GM23338 (cell line): ENCODE data around the gene PDXDC1.
"Not testable (repeated sequence)": the region's sequence is repeated elsewhere in the genome, so short reads cannot be mapped to it uniquely, and the experiment has no call there.

Experiments
- EZH2 ChIP-seq: fragments of 200-600 bp; sonication (generic); IDR thresholded peaks from one replicate; pipeline ENCODE4 v1.8.0; 2017; ENCODE audit warnings: antibody characterized with exemption, mild to moderate bottlenecking, low read depth; ENCODE audit not compliant: unreplicated experiment
- EZH2phosphoT487 ChIP-seq: fragments of 200-600 bp; sonication (generic); IDR thresholded peaks from one replicate; pipeline ENCODE4 v1.8.1; 2018; ENCODE audit warnings: antibody characterized with exemption; ENCODE audit not compliant: unreplicated experiment
- JUNB ChIP-seq: IDR thresholded peaks from one replicate; pipeline ENCODE4 v1.6.1; 2016; ENCODE audit warnings: antibody characterized with exemption; ENCODE audit not compliant: unreplicated experiment
- POLR2AphosphoS5 ChIP-seq: IDR thresholded peaks from 2 replicates; pipeline ENCODE4 v1.6.1; 2016; ENCODE audit warnings: antibody characterized with exemption, low read depth
- REST ChIP-seq: IDR thresholded peaks from one replicate; pipeline ENCODE4 v1.6.1; 2018; ENCODE audit warnings: antibody characterized with exemption; ENCODE audit not compliant: unreplicated experiment
- STAT1 ChIP-seq: IDR thresholded peaks from one replicate; pipeline ENCODE4 v1.6.1; 2016; ENCODE audit warnings: antibody characterized with exemption; ENCODE audit not compliant: unreplicated experiment
- TF ChIP-seq, protein P1 (sequence below), 2 experiments: fragments of 200-600 bp in 1 of 2; sonication (generic) in 1 of 2; conservative IDR thresholded peaks; 2 replicates each; pipeline versions ENCODE4 v1.5.1 to v1.6.1; 2016 to 2017; ENCODE audit warnings: antibody characterized with exemption in 2 of 2, low read depth in 2 of 2, mild to moderate bottlenecking in 2 of 2, moderate library complexity in 1 of 2
- TF ChIP-seq, protein P2 (sequence below): IDR thresholded peaks from 2 replicates; pipeline ENCODE4 v1.6.1; 2016; ENCODE audit warnings: antibody characterized with exemption

- TF ChIP-seq, protein P1, sequence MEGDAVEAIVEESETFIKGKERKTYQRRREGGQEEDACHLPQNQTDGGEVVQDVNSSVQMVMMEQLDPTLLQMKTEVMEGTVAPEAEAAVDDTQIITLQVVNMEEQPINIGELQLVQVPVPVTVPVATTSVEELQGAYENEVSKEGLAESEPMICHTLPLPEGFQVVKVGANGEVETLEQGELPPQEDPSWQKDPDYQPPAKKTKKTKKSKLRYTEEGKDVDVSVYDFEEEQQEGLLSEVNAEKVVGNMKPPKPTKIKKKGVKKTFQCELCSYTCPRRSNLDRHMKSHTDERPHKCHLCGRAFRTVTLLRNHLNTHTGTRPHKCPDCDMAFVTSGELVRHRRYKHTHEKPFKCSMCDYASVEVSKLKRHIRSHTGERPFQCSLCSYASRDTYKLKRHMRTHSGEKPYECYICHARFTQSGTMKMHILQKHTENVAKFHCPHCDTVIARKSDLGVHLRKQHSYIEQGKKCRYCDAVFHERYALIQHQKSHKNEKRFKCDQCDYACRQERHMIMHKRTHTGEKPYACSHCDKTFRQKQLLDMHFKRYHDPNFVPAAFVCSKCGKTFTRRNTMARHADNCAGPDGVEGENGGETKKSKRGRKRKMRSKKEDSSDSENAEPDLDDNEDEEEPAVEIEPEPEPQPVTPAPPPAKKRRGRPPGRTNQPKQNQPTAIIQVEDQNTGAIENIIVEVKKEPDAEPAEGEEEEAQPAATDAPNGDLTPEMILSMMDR (conservative IDR thresholded peaks at IDR 0.05; ENCODE audit: low read depth in 2 of 2): not testable (repeated sequence)
- not testable (repeated sequence) for TF ChIP-seq EZH2phosphoT487, REST, EZH2, POLR2AphosphoS5, JUNB, STAT1
- TF ChIP-seq, protein P2, sequence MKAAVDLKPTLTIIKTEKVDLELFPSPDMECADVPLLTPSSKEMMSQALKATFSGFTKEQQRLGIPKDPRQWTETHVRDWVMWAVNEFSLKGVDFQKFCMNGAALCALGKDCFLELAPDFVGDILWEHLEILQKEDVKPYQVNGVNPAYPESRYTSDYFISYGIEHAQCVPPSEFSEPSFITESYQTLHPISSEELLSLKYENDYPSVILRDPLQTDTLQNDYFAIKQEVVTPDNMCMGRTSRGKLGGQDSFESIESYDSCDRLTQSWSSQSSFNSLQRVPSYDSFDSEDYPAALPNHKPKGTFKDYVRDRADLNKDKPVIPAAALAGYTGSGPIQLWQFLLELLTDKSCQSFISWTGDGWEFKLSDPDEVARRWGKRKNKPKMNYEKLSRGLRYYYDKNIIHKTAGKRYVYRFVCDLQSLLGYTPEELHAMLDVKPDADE: not testable (repeated sequence)
Measured at GRCh38 chr16:15146264-15146662, 171.4 kb downstream of the PDXDC1 start.
